ENCODE results near the gene MAP4K2. TPM values are rescaled to one million over a fixed set of nuclear protein-coding genes. Genes with fewer than 3 reads are reported as not detected.

The MAP4K2 gene
- total and polyA plus RNA-seq, 2 of the 13 experiments (the other 11 are each of a cell fraction or from before 2014, with no cell fraction given): 8.3 to 17.6 TPM

GRCh38 chr11:64743591-64744543 is 59.1 kb downstream of the MAP4K2 start, which contains the start of gene RASGRP2 (continued):
- no peak for TF ChIP-seq PAXIP1 (CRISPR knock-in tag; conservative IDR thresholded peaks at IDR 0.05)
- no peak for TF ChIP-seq ZBTB34 (CRISPR knock-in tag; IDR thresholded peaks at IDR 0.05)
- no peak for TF ChIP-seq ZNF83 (CRISPR knock-in tag; IDR thresholded peaks at IDR 0.05; ENCODE audit: borderline replicate concordance)
- TF ChIP-seq ZNF619 (CRISPR knock-in tag; IDR thresholded peaks at IDR 0.05): peak; percentile 62
- no peak for TF ChIP-seq ZBTB8A (CRISPR knock-in tag; IDR thresholded peaks at IDR 0.05; ENCODE audit: borderline replicate concordance, low read depth)
- TF ChIP-seq ZNF441 (CRISPR knock-in tag; IDR thresholded peaks at IDR 0.05; ENCODE audit: borderline replicate concordance): no peak
- no peak for TF ChIP-seq BRD4 (CRISPR knock-in tag; IDR thresholded peaks at IDR 0.05)
- no peak for TF ChIP-seq SMAD9 (CRISPR knock-in tag; IDR thresholded peaks at IDR 0.05)
- no peak for TF ChIP-seq ZBTB14 (CRISPR knock-in tag; IDR thresholded peaks at IDR 0.05)
- no peak for TF ChIP-seq TFAP4 (IDR thresholded peaks at IDR 0.05; ENCODE audit: borderline replicate concordance, low read depth)
- TF ChIP-seq RNF219 (CRISPR knock-in tag; IDR thresholded peaks at IDR 0.05): no peak
- no peak for TF ChIP-seq GPN1 (CRISPR knock-in tag; IDR thresholded peaks at IDR 0.05; ENCODE audit: borderline replicate concordance)
- no peak for TF ChIP-seq ZSCAN31 (CRISPR knock-in tag; IDR thresholded peaks at IDR 0.05; ENCODE audit: low read depth)
- no peak for TF ChIP-seq MNT (IDR thresholded peaks at IDR 0.05)
- TF ChIP-seq ZNF768 (CRISPR knock-in tag; IDR thresholded peaks at IDR 0.05): no peak; the same call in 1 of the 2 replicates
- TF ChIP-seq KDM5B (CRISPR knock-in tag; IDR thresholded peaks at IDR 0.05; ENCODE audit: borderline replicate concordance): peak; percentile 51; the same call in 1 of the 2 replicates
- TF ChIP-seq MYNN (CRISPR knock-in tag; IDR thresholded peaks at IDR 0.05; ENCODE audit: low read depth): no peak
